Left lung (tissue), 10 donors: ENCODE data around the gene SERTAD2. TPM values are rescaled to one million over a fixed set of nuclear protein-coding genes. Genes with fewer than 3 reads are reported as not detected.

ENCODE experiments used
- ATAC-seq: fragments of 200-7000 bp; cut with Tn5 transposase; one replicate; pipeline ENCODE4 v1.9.1; 2020; ENCODE audit warnings: moderate library complexity
- DNase-seq, 4 donors: peaks; one replicate each; pipeline ENCODE4 v3.0.0-alpha.2; 2013 to 2020
- H3K27ac ChIP-seq, 2 donors: fragments of 200-600 bp; sonication (generic) in 1 of 2; one replicate each; pipeline versions ENCODE4 v1.5.0 to v1.8.0; 2020 to 2021
- H3K27me3 ChIP-seq, 2 donors: fragments of 200-600 bp; sonication (generic) in 1 of 2; one replicate each; pipeline versions ENCODE4 v1.5.0 to v1.8.0; 2020 to 2021
- H3K36me3 ChIP-seq, 2 donors: fragments of 200-600 bp; sonication (generic) in 1 of 2; one replicate each; pipeline versions ENCODE4 v1.5.0 to v1.8.0; 2020 to 2021
- H3K4me1 ChIP-seq, 2 donors: fragments of 200-600 bp; one replicate each; pipeline ENCODE4 v1.8.0; 2021
- H3K4me3 ChIP-seq, 2 donors: fragments of 200-600 bp; sonication (generic) in 1 of 2; one replicate each; pipeline versions ENCODE4 v1.5.0 to v1.8.0; 2020 to 2021; ENCODE audit warnings: mild to moderate bottlenecking in 1 of 2
- H3K9me3 ChIP-seq, 2 donors: fragments of 200-600 bp; sonication (generic) in 1 of 2; one replicate each; pipeline versions ENCODE4 v1.5.0 to v1.8.0; 2020 to 2021
- CTCF ChIP-seq, 2 donors: fragments of 200-600 bp; sonication (generic) in 1 of 2; IDR thresholded peaks; one replicate each; pipeline versions ENCODE4 v1.5.0 to v1.8.0; 2021; ENCODE audit warnings: antibody characterized with exemption in 2 of 2
- intact Hi-C, 2 donors: fragments of 100-400 bp; cut with DNase I; formaldehyde crosslinking; loops; one replicate each; pipeline versions ENCODE4 v1.11.2 to v1.14.2; 2022
- polyA plus RNA-seq, 6 donors: library from polyadenylated mRNA; unstranded; fragments of 120-200 nt; gene quantifications; one replicate each; pipeline ENCODE4 v1.2.1, GENCODE V29; 2013; ENCODE audit not compliant: insufficient read length in 6 of 6
- total RNA-seq, 2 donors: library from RNA; stranded (reverse); fragmentation: NEBNext Ultra II Directional; extraction: Animal tissue kit (Norgen Biotek cat#: 25700); gene quantifications; one replicate each; pipeline ENCODE4 v1.2.1, GENCODE V29; 2021
- donor health status: DM: no; HTN: yes; CAD: no.
- donor health status: DM: no; HTN: no; CAD: no.

Gene SERTAD2
- total and polyA plus RNA-seq, 8 donors, result 17.9 to 28.0 (median 26.4) TPM

GRCh38 chr2:64668542-64668941 is 14.8 kb upstream of the SERTAD2 start:
- H3K27me3 ChIP-seq, result no peaks in the 10 kb centered on the region
- H3K4me1 ChIP-seq, result peaks cover 0 to 7% of the 10 kb centered on the region in 2 donors
- intact Hi-C loops, result no loop called here
- TF ChIP-seq CTCF (IDR thresholded peaks at IDR 0.05), result no peak
- no peak overlapping the region for H3K4me3 ChIP-seq
- no peak for DNase-seq
- H3K9me3 ChIP-seq, result no peaks in the 10 kb centered on the region
- no peaks in the 10 kb centered on the region for H3K36me3 ChIP-seq
- no peak for ATAC-seq
- no peak overlapping the region for H3K27ac ChIP-seq

GRCh38 chr2:64667535-64667934 is 13.8 kb upstream of the SERTAD2 start:
- Histone ChIP-seq H3K9me3 (no peaks in the 10 kb centered on the region), H3K27me3 (no peaks in the 10 kb centered on the region), H3K36me3 (no peaks in the 10 kb centered on the region), H3K4me3 (no peak overlapping the region), H3K27ac (no peak overlapping the region), H3K4me1 (peaks cover 0 to 7% of the 10 kb centered on the region in 2 donors)
- intact Hi-C loops, result no loop called here
- DNase-seq (no peak), ATAC-seq (no peak)
- no peak for TF ChIP-seq CTCF (IDR thresholded peaks at IDR 0.05)

GRCh38 chr2:64666810-64667438 is 13.2 kb upstream of the SERTAD2 start:
- no peak for ATAC-seq
- intact Hi-C loops, result no loop called here
- TF ChIP-seq CTCF (IDR thresholded peaks at IDR 0.05), result no peak

GRCh38 chr2:64665709-64666108 is 12.0 kb upstream of the SERTAD2 start:
- H3K4me1 ChIP-seq, result peaks cover 0 to 16% of the 10 kb centered on the region in 2 donors
- peak in 1 of 4 donors; percentile 51 for DNase-seq
- no peaks in the 10 kb centered on the region for H3K9me3 ChIP-seq
- intact Hi-C loops, result no loop called here
- H3K4me3 ChIP-seq, result no peak overlapping the region
- TF ChIP-seq CTCF (IDR thresholded peaks at IDR 0.05), result no peak
- H3K27me3 ChIP-seq, result no peaks in the 10 kb centered on the region
- H3K36me3 ChIP-seq, result no peaks in the 10 kb centered on the region
- ATAC-seq, result no peak
- no peak overlapping the region for H3K27ac ChIP-seq

More at GRCh38 chr2:64666810-64667438, 13.2 kb upstream of the SERTAD2 start:
- Histone ChIP-seq H3K4me1 (peaks cover 0 to 7% of the 10 kb centered on the region in 2 donors), H3K9me3 (no peaks in the 10 kb centered on the region), H3K27me3 (no peaks in the 10 kb centered on the region), H3K27ac (no peak overlapping the region), H3K36me3 (no peaks in the 10 kb centered on the region), H3K4me3 (no peak overlapping the region)
- no peak for DNase-seq

- H3K4me3 ChIP-seq, result no peak overlapping the region
- intact Hi-C loops, result no loop called here
- H3K36me3 ChIP-seq, result no peaks in the 10 kb centered on the region
- H3K27me3 ChIP-seq, result no peaks in the 10 kb centered on the region
- no peak for TF ChIP-seq CTCF (IDR thresholded peaks at IDR 0.05)
- no peak for DNase-seq
- no peak for ATAC-seq
- no peaks in the 10 kb centered on the region for H3K9me3 ChIP-seq
- peaks cover 0 to 16% of the 10 kb centered on the region in 2 donors for H3K4me1 ChIP-seq
- no peak overlapping the region for H3K27ac ChIP-seq
Measured at GRCh38 chr2:64663402-64663801, 9.7 kb upstream of the SERTAD2 start.
